Measurements from ENCODE around the gene XPR1. TPM values are rescaled to one million over a fixed set of nuclear protein-coding genes. Genes with fewer than 3 reads are reported as not detected.

XPR1 gene
- total RNA-seq, result 27.5 and 47.5 TPM in 2 replicates

GRCh38 chr1:180631766-180632325, at the start of gene XPR1:
XPR1 (plus strand) TSS chr1:180632022; CDS start chr1:180632202, 180 bp downstream.

GRCh38 chr1:180912801-180913565, 281.2 kb downstream of the XPR1 start, which contains the start of gene KIAA1614:
KIAA1614 (plus strand) TSS chr1:180912897; CDS start chr1:180913244, 347 bp downstream.

Other genes starting within 250 kb of the XPR1 start
- gene ACBD6, start 129.4 kb upstream of the XPR1 start, total RNA-seq, result 57.4 and 70.3 TPM in 2 replicates
- not detected in 2 replicates for gene OVAAL, start 73.1 kb upstream of the XPR1 start, total RNA-seq

All from tracheal epithelial cell (primary cell).